Adrenal gland (tissue), 12 donors: ENCODE results near the gene COMMD9. TPM values are rescaled to one million over a fixed set of nuclear protein-coding genes. Genes with fewer than 3 reads are reported as not detected.

Experiments used
- DNase-seq, 7 donors: peaks; one replicate each; pipeline ENCODE4 v3.0.0-alpha.2; 2019 to 2020
- H3K27ac ChIP-seq, 5 donors: fragments of 200-600 bp; sonication (generic) in 4 of 5; 1 replicate in 3 of 5; 2 replicates in 2 of 5; pipeline versions ENCODE4 v1.5.1 to v1.8.0; 2016 to 2020; ENCODE audit warnings: mild to moderate bottlenecking in 1 of 5
- H3K27me3 ChIP-seq: fragments of 200-600 bp; 2 replicates; pipeline ENCODE4 v1.8.0; 2021
- H3K36me3 ChIP-seq, 2 donors: fragments of 200-600 bp; replicated peaks in 1 of 2; 1 replicate in 1 of 2; 2 replicates in 1 of 2; pipeline versions ENCODE4 v1.5.1 to v1.8.0; 2018 to 2022
- H3K4me1 ChIP-seq, 2 donors: fragments of 200-600 bp; replicated peaks in 1 of 2; 1 replicate in 1 of 2; 2 replicates in 1 of 2; pipeline versions ENCODE4 v1.5.1 to v1.8.0; 2018 to 2021
- H3K4me3 ChIP-seq, 4 donors: fragments of 200-600 bp; sonication (generic) in 3 of 4; one replicate each; pipeline ENCODE4 v1.5.1; 2016 to 2018
- H3K9me3 ChIP-seq, 3 donors: fragments of 200-600 bp; sonication (generic) in 1 of 3; replicated peaks in 1 of 3; 1 replicate in 2 of 3; 2 replicates in 1 of 3; pipeline versions ENCODE4 v1.5.1 to v1.8.0; 2016 to 2021
- POLR2A ChIP-seq, 2 donors: fragments of 450-650 bp; IDR thresholded peaks; one replicate each; pipeline ENCODE4 v1.6.1; 2017; ENCODE audit warnings: antibody characterized with exemption in 2 of 2, mild to moderate bottlenecking in 2 of 2, moderate library complexity in 1 of 2
- WGBS, 4 donors: extraction: QIAGEN DNeasy Blood & Tissue Kit in 2 of 4; methylation state at CpG; one replicate each; pipeline versions ENCODE4 v1.1.5 to v1.1.7; 2013 to 2017; 5-methylcytosine and 5-hydroxymethylcytosine counted together
- intact Hi-C, 2 donors: fragments of 100-400 bp; cut with DNase I; formaldehyde crosslinking; loops; one replicate each; pipeline versions ENCODE4 v1.14.1 to v1.15.0; 2022 to 2023
- polyA plus RNA-seq, 3 donors: library from polyadenylated mRNA; stranded (reverse); fragments of 200-250 nt in 2 of 3; fragments of 350-450 nt in 1 of 3; fragmentation: Illumina TruSeq in 1 of 3; extraction: RNeasy Lipid Tissue Mini Kit (QIAGEN cat#74804) in 1 of 3; gene quantifications; one replicate each; pipeline ENCODE4 v1.2.3, GENCODE V29; 2013 to 2014
- total RNA-seq, 9 donors: library from RNA; depleted of rRNA in 4 of 9; stranded (reverse); fragments of >200 nt in 4 of 9; fragments of 120-200 nt in 1 of 9; fragmentation: NEBNext Ultra II Directional in 1 of 9; extraction: Animal tissue kit (Norgen Biotek cat#: 25700) in 1 of 9; gene quantifications; one replicate each; pipeline versions ENCODE4 v1.1.0 to v1.2.4, GENCODE V29; 2013 to 2023
- TF ChIP-seq, protein P1 (sequence below), 6 experiments: fragments of 450-650 bp in 4 of 6; fragments of 200-600 bp in 2 of 6; sonication (generic) in 1 of 6; IDR thresholded peaks; 1 replicate in 5 of 6; 2 replicates in 1 of 6; pipeline versions ENCODE4 v1.5.1 to v1.8.0; 2016 to 2021; ENCODE audit warnings: antibody characterized with exemption in 6 of 6, mild to moderate bottlenecking in 2 of 6, moderate library complexity in 1 of 6
- donor health status: healthy with polysubstance abuse.
- donor health status: Bipolar disorder and iron deficiency.
- donor health status: DM: yes; HTN: yes; CAD: no.
- donor health status: DM: no; HTN: no; CAD: no.
- donor health status: DM: no; HTN: no; CAD: no.
- donor health status: DM: yes; HTN: yes; CAD: no.

Gene COMMD9
- total and polyA plus RNA-seq, 12 donors = 25.3 to 140 (median 89.5) TPM

- Histone ChIP-seq H3K36me3 (peaks cover 0 to 46% of the 10 kb centered on the region in 2 donors), H3K4me3 (no peak overlapping the region), H3K27me3 (no peaks in the 10 kb centered on the region), H3K9me3 (no peaks in the 10 kb centered on the region), H3K4me1 (no peaks in the 10 kb centered on the region), H3K27ac (no peak overlapping the region)
- intact Hi-C loops = no loop called here
- WGBS, 4 donors = 91 to 97% (median 94%) methylated on average over 4 to 7 of the region's 7 CpGs
- peak in 2 of 7 donors; percentile 8 to 48 for DNase-seq
- TF ChIP-seq, protein P1, sequence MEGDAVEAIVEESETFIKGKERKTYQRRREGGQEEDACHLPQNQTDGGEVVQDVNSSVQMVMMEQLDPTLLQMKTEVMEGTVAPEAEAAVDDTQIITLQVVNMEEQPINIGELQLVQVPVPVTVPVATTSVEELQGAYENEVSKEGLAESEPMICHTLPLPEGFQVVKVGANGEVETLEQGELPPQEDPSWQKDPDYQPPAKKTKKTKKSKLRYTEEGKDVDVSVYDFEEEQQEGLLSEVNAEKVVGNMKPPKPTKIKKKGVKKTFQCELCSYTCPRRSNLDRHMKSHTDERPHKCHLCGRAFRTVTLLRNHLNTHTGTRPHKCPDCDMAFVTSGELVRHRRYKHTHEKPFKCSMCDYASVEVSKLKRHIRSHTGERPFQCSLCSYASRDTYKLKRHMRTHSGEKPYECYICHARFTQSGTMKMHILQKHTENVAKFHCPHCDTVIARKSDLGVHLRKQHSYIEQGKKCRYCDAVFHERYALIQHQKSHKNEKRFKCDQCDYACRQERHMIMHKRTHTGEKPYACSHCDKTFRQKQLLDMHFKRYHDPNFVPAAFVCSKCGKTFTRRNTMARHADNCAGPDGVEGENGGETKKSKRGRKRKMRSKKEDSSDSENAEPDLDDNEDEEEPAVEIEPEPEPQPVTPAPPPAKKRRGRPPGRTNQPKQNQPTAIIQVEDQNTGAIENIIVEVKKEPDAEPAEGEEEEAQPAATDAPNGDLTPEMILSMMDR (IDR thresholded peaks at IDR 0.05) = no peak
- no peak for TF ChIP-seq POLR2A (IDR thresholded peaks at IDR 0.05)
Observed at GRCh38 chr11:36274414-36274813, 14.8 kb downstream of the COMMD9 start.

DNA sequence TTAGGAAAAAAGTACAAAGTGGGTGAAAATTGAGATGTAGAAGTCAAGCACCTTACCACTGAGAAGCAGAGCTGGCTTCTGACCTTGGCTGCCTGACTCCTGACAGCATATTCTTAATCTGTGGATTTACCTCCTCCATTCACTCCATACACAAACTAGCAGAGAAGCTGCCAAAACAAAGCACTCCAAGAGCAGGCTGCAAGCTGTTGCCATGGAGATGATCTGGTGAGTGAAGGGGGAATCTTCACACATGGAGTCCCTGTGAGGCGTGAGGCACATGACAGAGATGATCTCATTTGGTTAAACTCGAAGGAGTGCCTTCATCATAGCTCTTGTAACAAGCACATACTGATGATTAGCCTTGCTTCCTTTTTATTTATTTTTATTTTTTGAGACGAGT, 16.1 kb downstream of the COMMD9 start:
- no peaks in the 10 kb centered on the region for H3K9me3 ChIP-seq
- DNase-seq = peak in 2 of 7 donors; percentile 9 to 27
- TF ChIP-seq POLR2A (IDR thresholded peaks at IDR 0.05) = no peak
- TF ChIP-seq, protein P1 (IDR thresholded peaks at IDR 0.05) = no peak
- 74 to 94% (median 84%) methylated on average over 3 of the region's 3 CpGs for WGBS, 4 donors
- peaks cover 0 to 38% of the 10 kb centered on the region in 2 donors for H3K36me3 ChIP-seq
- no peaks in the 10 kb centered on the region for H3K27me3 ChIP-seq
- no peaks in the 10 kb centered on the region for H3K4me1 ChIP-seq
- intact Hi-C loops = no loop called here
- H3K27ac ChIP-seq = no peak overlapping the region
- H3K4me3 ChIP-seq = no peak overlapping the region

GRCh38 chr11:36271794-36272407, 17.3 kb downstream of the COMMD9 start:
- intact Hi-C loops = no loop called here
- H3K4me3 ChIP-seq = no peak overlapping the region
- 34 to 53% (median 47%) methylated on average over 4 to 5 of the region's 5 CpGs for WGBS, 4 donors

GRCh38 chr11:36270701-36271100, 18.5 kb downstream of the COMMD9 start:
- 92 to 98% (median 94%) methylated on average over 8 to 9 of the region's 9 CpGs for WGBS, 4 donors
- Histone ChIP-seq H3K4me3 (no peak overlapping the region), H3K4me1 (no peaks in the 10 kb centered on the region), H3K27me3 (no peaks in the 10 kb centered on the region), H3K27ac (no peak overlapping the region), H3K9me3 (no peaks in the 10 kb centered on the region), H3K36me3 (peaks cover 0 to 24% of the 10 kb centered on the region in 2 donors)
- intact Hi-C loops = no loop called here
- no peak for TF ChIP-seq POLR2A (IDR thresholded peaks at IDR 0.05)
- TF ChIP-seq, protein P1 (IDR thresholded peaks at IDR 0.05) = no peak
- DNase-seq = no peak

More at GRCh38 chr11:36271794-36272407, 17.3 kb downstream of the COMMD9 start:
- TF ChIP-seq POLR2A (IDR thresholded peaks at IDR 0.05) = no peak
- TF ChIP-seq, protein P1 (IDR thresholded peaks at IDR 0.05) = no peak
- peaks cover 0 to 36% of the 10 kb centered on the region in 2 donors for H3K36me3 ChIP-seq
- no peaks in the 10 kb centered on the region for H3K4me1 ChIP-seq
- no peaks in the 10 kb centered on the region for H3K27me3 ChIP-seq
- H3K27ac ChIP-seq = peak overlapping the region in 1 of 5 donors; percentile 34
- H3K9me3 ChIP-seq = no peaks in the 10 kb centered on the region
- DNase-seq = peak in 4 of 7 donors; percentile 27 to 67 (median 46)
